PC-9 (cell line): ENCODE data around the gene CDA. TPM values are rescaled to one million over a fixed set of nuclear protein-coding genes. Genes with fewer than 3 reads are reported as not detected.

Source experiments
- BruUV-seq: library from RNA; stranded (reverse); fragments of 400-500 nt; replicated peaks from 2 replicates; lab custom pipeline; 2021; lab: Mats Ljungman, UMichigan
- CTCF ChIA-PET: fragments of 300-600 bp; sonication (Branson Sonifier 250); formaldehyde crosslinking; loops from one replicate; lab custom pipeline; 2022; ENCODE audit warnings: antibody characterized with exemption; lab: Charles Lee
- POLR2A ChIA-PET: fragments of 300-600 bp; sonication (Branson Sonifier 250); formaldehyde crosslinking; loops from one replicate; lab custom pipeline; 2022; ENCODE audit warnings: antibody characterized with exemption; ENCODE audit not compliant: unreplicated experiment; lab: Charles Lee
- DNase-seq, 2 experiments: peaks; one replicate each; pipeline versions ENCODE4 v3.0.0 to v3.0.0-alpha.2; 2015 to 2022; ENCODE audit warnings: mixed read lengths in 1 of 2
- H2AFZ ChIP-seq: fragments of 200-600 bp; sonication (generic); 2 replicates; pipeline ENCODE4 v1.8.1; 2017; ENCODE audit warnings: antibody characterized with exemption
- H3F3A ChIP-seq: fragments of 200-600 bp; sonication (generic); 2 replicates; pipeline ENCODE4 v1.8.1; 2017; ENCODE audit warnings: antibody characterized with exemption, mild to moderate bottlenecking, low read depth; ENCODE audit not compliant: insufficient read depth
- H3K27ac ChIP-seq: fragments of 200-600 bp; sonication (generic); 2 replicates; pipeline ENCODE4 v1.6.1; 2016; ENCODE audit warnings: mixed run types
- H3K27me3 ChIP-seq: fragments of 200-600 bp; sonication (generic); 2 replicates; pipeline ENCODE4 v1.6.1; 2016; ENCODE audit warnings: low read depth, mixed run types; ENCODE audit not compliant: insufficient read depth
- H3K36me3 ChIP-seq: fragments of 200-600 bp; sonication (generic); 2 replicates; pipeline ENCODE4 v1.6.1; 2016; ENCODE audit warnings: low read depth, mixed run types
- H3K4me1 ChIP-seq: fragments of 200-600 bp; sonication (generic); replicated peaks from 2 replicates; pipeline ENCODE4 v1.6.1; 2016; ENCODE audit warnings: mixed run types; ENCODE audit not compliant: insufficient read depth
- H3K4me2 ChIP-seq: fragments of 200-600 bp; sonication (generic); 2 replicates; pipeline ENCODE4 v1.6.1; 2017; ENCODE audit warnings: mixed run types
- H3K4me3 ChIP-seq: fragments of 200-600 bp; sonication (generic); 2 replicates; pipeline ENCODE4 v1.6.1; 2016; ENCODE audit warnings: mixed run types
- H3K79me2 ChIP-seq: fragments of 200-600 bp; sonication (generic); 2 replicates; pipeline ENCODE4 v1.6.1; 2017; ENCODE audit warnings: low read depth, mixed run types
- H3K9me2 ChIP-seq: fragments of 200-600 bp; sonication (generic); 2 replicates; pipeline ENCODE4 v1.8.1; 2017; ENCODE audit warnings: mild to moderate bottlenecking; ENCODE audit not compliant: insufficient read depth
- H3K9me3 ChIP-seq: fragments of 200-600 bp; sonication (generic); 2 replicates; pipeline ENCODE4 v1.8.1; 2016; ENCODE audit warnings: low read depth; ENCODE audit not compliant: insufficient read depth
- H4K20me1 ChIP-seq: fragments of 200-600 bp; sonication (generic); 2 replicates; pipeline ENCODE4 v1.8.1; 2017; ENCODE audit not compliant: insufficient read depth
- CTCF ChIP-seq: fragments of 200-600 bp; sonication (generic); conservative IDR thresholded peaks from 2 replicates; pipeline ENCODE4 v1.6.1; 2017; ENCODE audit warnings: mixed run types, antibody characterized with exemption, mild to moderate bottlenecking, moderate library complexity
- EZH2 ChIP-seq: fragments of 200-600 bp; sonication (generic); IDR thresholded peaks from 2 replicates; pipeline ENCODE4 v1.8.0; 2017; ENCODE audit warnings: antibody characterized with exemption, low read depth
- intact Hi-C: fragments of 100-400 bp; cut with micrococcal nuclease; formaldehyde crosslinking; loops from one replicate; pipeline ENCODE4 v1.10.0; 2022; ENCODE audit not compliant: unreplicated experiment
- total RNA-seq: library from RNA; stranded (reverse); gene quantifications from 2 replicates; pipeline ENCODE4 v1.2.3, GENCODE V29; 2021

CDA gene
- total RNA-seq, 1 experiment from 2014 or later = 56.6 TPM

GRCh38 chr1:20666804-20667203, 77.9 kb downstream of the CDA start:
- H3K27me3 ChIP-seq = no peaks in the 10 kb centered on the region
- no TSS peak for BruUV-seq
- no peaks in the 10 kb centered on the region; the same call in 1 of the 2 replicates for H3K4me1 ChIP-seq
- TF ChIP-seq CTCF = no peak
- no peak for TF ChIP-seq EZH2
- H3K9me3 ChIP-seq = no peaks in the 10 kb centered on the region
- H3K36me3 ChIP-seq = no peaks in the 10 kb centered on the region
- ChIA-PET POLR2A (no interaction called here), CTCF (no interaction called here)
- H3K4me2 ChIP-seq = no peak overlapping the region
- H4K20me1 ChIP-seq = no peaks in the 10 kb centered on the region
- H3F3A ChIP-seq = no peaks in the 10 kb centered on the region
- no peaks in the 10 kb centered on the region for H3K9me2 ChIP-seq
- no peak overlapping the region for H3K4me3 ChIP-seq
- no peak overlapping the region for H3K27ac ChIP-seq
- no peak overlapping the region for H2AFZ ChIP-seq
- no peaks in the 10 kb centered on the region for H3K79me2 ChIP-seq
- intact Hi-C loops = no loop called here
- DNase-seq = no peak

Other genes starting within 250 kb of the CDA start
- gene CAMK2N1, start 102.9 kb upstream of the CDA start, total RNA-seq = 34.9 and 44.6 TPM in 2 replicates
- 21.9 and 22.8 TPM in 2 replicates for gene MUL1, start 80.9 kb upstream of the CDA start, total RNA-seq
- not detected in 2 replicates for gene FAM43B, start 36.5 kb upstream of the CDA start, total RNA-seq
- 46.5 and 48.6 TPM in 2 replicates for gene PINK1, start 44.4 kb downstream of the CDA start, total RNA-seq
- gene DDOST, start 72.3 kb downstream of the CDA start, total RNA-seq = 210 and 251 TPM in 2 replicates
- gene KIF17, start 128.9 kb downstream of the CDA start, total RNA-seq = 1.2 and 1.7 TPM in 2 replicates
- gene SH2D5, start 143.6 kb downstream of the CDA start, total RNA-seq = 1.1 and 1.5 TPM in 2 replicates
- 251 and 271 TPM in 2 replicates for gene HP1BP3, start 198.2 kb downstream of the CDA start, total RNA-seq